GM12891 (cell line): ENCODE data around the gene FGF10.

ENCODE experiments used
- PAX5 ChIP-seq: IDR thresholded peaks from 2 replicates; pipeline ENCODE4 v1.6.1; 2011; ENCODE audit warnings: low read length, moderate library complexity, mild to moderate bottlenecking; ENCODE audit not compliant: insufficient read depth, severe bottlenecking
- POLR2A ChIP-seq: IDR thresholded peaks from 2 replicates; pipeline ENCODE4 v1.6.1; 2011; ENCODE audit warnings: low read depth, low read length, control low read depth
- POLR2AphosphoS5 ChIP-seq: IDR thresholded peaks from 2 replicates; pipeline ENCODE4 v1.6.1; 2011; ENCODE audit warnings: low read depth, low read length, control low read depth
- POU2F2 ChIP-seq: IDR thresholded peaks from 2 replicates; pipeline ENCODE4 v1.6.1; 2011; ENCODE audit warnings: low read depth, mild to moderate bottlenecking, control low read depth, low read length, moderate library complexity
- SPI1 ChIP-seq: IDR thresholded peaks from 2 replicates; pipeline ENCODE4 v1.6.1; 2011; ENCODE audit warnings: low read depth, low read length, control low read depth
- TAF1 ChIP-seq: IDR thresholded peaks from 2 replicates; pipeline ENCODE4 v1.6.1; 2011; ENCODE audit warnings: low read depth, low read length, control low read depth

DNA sequence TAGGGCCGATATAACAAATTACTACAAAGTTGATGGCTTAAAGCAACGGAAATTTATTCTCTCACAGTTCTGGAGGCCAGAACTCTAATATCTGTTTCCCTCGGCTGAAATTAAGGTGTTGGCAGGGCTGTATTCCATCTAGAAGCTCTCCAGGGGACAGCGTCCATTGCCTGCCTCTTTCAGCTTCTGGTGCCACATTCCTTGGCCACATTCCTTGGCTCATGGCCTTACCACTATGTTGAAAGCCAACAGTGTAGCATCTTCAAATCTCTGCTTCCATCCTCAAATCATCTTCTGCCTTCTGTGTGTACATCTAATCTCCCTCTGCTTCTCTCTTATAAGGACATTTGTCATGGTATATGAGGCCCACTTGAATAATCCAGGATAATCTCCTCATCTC lies 17.2 kb downstream of the FGF10 start:
- TF ChIP-seq POLR2A, result no peak
- TF ChIP-seq TAF1, result no peak
- no peak for TF ChIP-seq POLR2AphosphoS5
- TF ChIP-seq SPI1, result no peak
- no peak for TF ChIP-seq PAX5
- no peak for TF ChIP-seq POU2F2
